22Rv1 (cell line): ENCODE data around the gene CYP21A2.
A peak's percentile ranks its signal among the peaks of the same experiment; 100 is the strongest.

Experiments
- H3K27ac ChIP-seq: fragments of 450-650 bp; 2 replicates; pipeline ENCODE4 v1.5.1; 2017
- CTCF ChIP-seq: fragments of 450-650 bp; IDR thresholded peaks from 2 replicates; pipeline ENCODE4 v1.5.1; 2017; ENCODE audit warnings: mild to moderate bottlenecking
- ZFX ChIP-seq: fragments of 450-650 bp; IDR thresholded peaks from 2 replicates; pipeline ENCODE4 v1.6.1; 2017; ENCODE audit warnings: antibody characterized with exemption, borderline replicate concordance

Gene CYP21A2

GRCh38 chr6:32085759-32086459 is 47.7 kb downstream of the CYP21A2 start:
- TF ChIP-seq CTCF: no peak
- TF ChIP-seq ZFX: no peak
- no peak overlapping the region for H3K27ac ChIP-seq

DNA sequence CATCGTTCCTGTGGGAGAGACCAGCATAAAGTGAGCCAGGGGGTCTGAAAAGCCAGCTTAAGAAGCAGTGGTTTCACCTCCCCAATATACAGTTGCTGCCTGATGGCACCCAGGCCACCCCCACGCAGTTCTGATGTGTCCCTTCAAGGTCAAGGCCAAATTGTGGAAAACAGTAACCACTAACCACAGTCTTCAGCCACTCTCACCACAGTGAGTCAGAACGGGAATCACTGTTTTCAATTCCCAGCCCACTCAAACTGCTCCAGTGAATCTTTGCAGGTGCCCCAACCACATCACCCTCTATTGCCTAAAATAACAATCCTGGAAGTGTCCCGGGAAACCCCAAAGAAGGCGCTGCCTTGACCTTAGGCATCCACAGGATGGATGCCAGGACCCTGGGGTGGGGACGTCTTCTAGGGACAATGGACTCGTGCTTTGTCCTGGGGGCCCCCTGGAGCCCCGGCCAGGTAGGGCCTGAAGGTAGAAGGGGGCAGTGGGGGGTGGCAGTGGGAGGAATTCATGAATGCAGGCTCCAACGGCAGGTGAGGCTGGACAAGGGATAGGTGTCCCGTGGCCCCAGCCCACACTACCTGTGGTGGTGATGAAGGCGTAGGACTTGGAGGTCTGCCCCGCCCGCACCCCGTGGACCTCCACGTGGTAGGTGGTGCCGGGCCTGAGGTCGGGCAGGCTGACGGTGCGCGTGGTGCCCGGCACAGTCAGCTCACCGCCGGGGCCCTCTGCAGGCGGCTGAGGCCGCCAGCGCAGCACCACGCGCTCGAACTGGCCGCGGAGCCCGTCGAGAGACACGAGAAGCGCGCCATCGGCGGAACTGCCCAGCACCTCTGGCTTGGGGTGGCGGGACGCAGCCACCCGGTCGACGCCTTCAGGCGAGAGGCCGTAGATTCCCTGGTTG is 48.7 kb downstream of the CYP21A2 start:
- no peak overlapping the region for H3K27ac ChIP-seq

GRCh38 chr6:32087574-32088486 is 49.6 kb downstream of the CYP21A2 start:
- no peak overlapping the region for H3K27ac ChIP-seq

More for the DNA sequence above, 48.7 kb downstream of the CYP21A2 start:
- TF ChIP-seq CTCF (no peak), ZFX (no peak)

DNA sequence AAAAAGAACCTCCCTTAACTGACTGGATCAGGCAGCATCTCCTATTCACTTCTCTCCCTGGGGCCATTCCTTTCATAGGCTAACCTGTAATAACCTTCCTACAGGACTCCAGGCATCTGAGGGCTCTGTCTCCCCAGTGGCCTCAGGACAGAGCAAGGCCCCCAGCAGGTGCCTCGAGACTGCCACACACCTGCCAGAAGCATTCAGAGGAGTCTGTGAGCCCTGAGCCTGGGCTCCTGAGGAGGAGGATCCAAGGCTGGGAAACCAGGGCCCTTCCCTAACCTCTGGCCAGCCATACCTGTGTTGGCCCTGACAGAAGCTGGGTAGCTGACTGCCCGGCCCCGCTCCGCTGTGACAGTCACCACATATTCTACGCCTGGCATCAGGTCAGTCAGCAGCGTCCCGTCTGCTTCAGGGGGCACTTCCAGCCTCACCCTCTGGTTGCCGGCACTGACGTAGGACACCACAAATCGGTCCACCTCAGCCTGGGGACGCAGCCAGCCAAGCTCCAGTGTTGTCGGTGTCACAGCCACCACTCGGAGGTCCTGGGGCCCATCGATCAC is 50.4 kb downstream of the CYP21A2 start:
- no peak overlapping the region for H3K27ac ChIP-seq
- TF ChIP-seq ZFX (no peak), CTCF (no peak)

More at GRCh38 chr6:32087574-32088486, 49.6 kb downstream of the CYP21A2 start:
- TF ChIP-seq ZFX (no peak), CTCF (peak; percentile 67)

- H3K27ac ChIP-seq: no peak overlapping the region
- TF ChIP-seq ZFX (no peak), CTCF (no peak)
Measured at GRCh38 chr6:32089082-32089828, 51.0 kb downstream of the CYP21A2 start.
